ENCODE results near the gene TRIM48. TPM values are rescaled to one million over a fixed set of nuclear protein-coding genes. Genes with fewer than 3 reads are reported as not detected.
"Not testable (repeated sequence)": the region's sequence is repeated elsewhere in the genome, so short reads cannot be mapped to it uniquely, and the experiment has no call there.

TRIM48 gene
- not detected for polyA plus RNA-seq (2013, experiment 1 of 2)
- not detected for polyA plus RNA-seq (2013, experiment 2 of 2)

GRCh38 chr11:55261855-55262254, at the start of gene TRIM48:
TRIM48 (plus strand) TSS chr11:55262155; CDS start chr11:55262268, 113 bp downstream.
- H3K4me2 ChIP-seq (ENCODE audit: low read length, poor library complexity, severe bottlenecking); H4K8ac ChIP-seq (ENCODE audit: low read length); H3K9me3 ChIP-seq (ENCODE audit: control insufficient read depth, low read length); H3K14ac ChIP-seq (ENCODE audit: low read length in 2 of 2); H2BK120ac ChIP-seq (ENCODE audit: low read depth, low read length); H2AFZ ChIP-seq (ENCODE audit: low read depth, low read length); H2BK15ac ChIP-seq (ENCODE audit: low read depth, poor library complexity, severe bottlenecking); H3K79me1 ChIP-seq (replicated peaks; ENCODE audit: low read length, poor library complexity, severe bottlenecking); H3K4me3 ChIP-seq (ENCODE audit: insufficient read depth in 1 of 2, low read depth in 1 of 2, low read length in 2 of 2); H3K9ac ChIP-seq (ENCODE audit: low read length); H3K27ac ChIP-seq (ENCODE audit: low read length, poor library complexity, severe bottlenecking); H2BK5ac ChIP-seq (ENCODE audit: low read depth, low read length, poor library complexity, severe bottlenecking); H2BK12ac ChIP-seq (ENCODE audit: low read length in 2 of 2); H3K4me1 ChIP-seq (ENCODE audit: control insufficient read depth, insufficient read depth, low read depth, low read length); H4K91ac ChIP-seq (ENCODE audit: low read length); H3K18ac ChIP-seq (ENCODE audit: low read depth in 1 of 2, low read length in 2 of 2); H3K4ac ChIP-seq (ENCODE audit: low read depth in 1 of 2, low read length in 2 of 2); H3K36me3 ChIP-seq (ENCODE audit: control insufficient read depth in 1 of 2, insufficient read depth in 2 of 2, low read depth in 1 of 2, low read length in 2 of 2); H3K27me3 ChIP-seq (ENCODE audit: control insufficient read depth in 1 of 2, insufficient read depth in 1 of 2, low read length in 2 of 2); H3K23ac ChIP-seq (ENCODE audit: low read length in 2 of 2); H2AK5ac ChIP-seq (ENCODE audit: low read length, severe bottlenecking); DNase-seq: not testable (repeated sequence)
- 43% methylated on average over 1 of the region's 2 CpGs for WGBS

GRCh38 chr11:55238316-55238715, 23.6 kb upstream of the TRIM48 start:
- not testable (repeated sequence) for H2AK5ac ChIP-seq (ENCODE audit: low read length, severe bottlenecking); H3K23ac ChIP-seq (ENCODE audit: low read length in 2 of 2); H4K8ac ChIP-seq (ENCODE audit: low read length); H2BK15ac ChIP-seq (ENCODE audit: low read depth, poor library complexity, severe bottlenecking); DNase-seq; H3K4me1 ChIP-seq (ENCODE audit: control insufficient read depth, insufficient read depth, low read depth, low read length); H3K9ac ChIP-seq (ENCODE audit: low read length); H3K4me2 ChIP-seq (ENCODE audit: low read length, poor library complexity, severe bottlenecking); H2BK5ac ChIP-seq (ENCODE audit: low read depth, low read length, poor library complexity, severe bottlenecking); H3K36me3 ChIP-seq (ENCODE audit: control insufficient read depth in 1 of 2, insufficient read depth in 2 of 2, low read depth in 1 of 2, low read length in 2 of 2); H3K79me1 ChIP-seq (replicated peaks; ENCODE audit: low read length, poor library complexity, severe bottlenecking); H3K9me3 ChIP-seq (ENCODE audit: control insufficient read depth, low read length); H4K91ac ChIP-seq (ENCODE audit: low read length); H3K27me3 ChIP-seq (ENCODE audit: control insufficient read depth in 1 of 2, insufficient read depth in 1 of 2, low read length in 2 of 2); H3K4me3 ChIP-seq (ENCODE audit: insufficient read depth in 1 of 2, low read depth in 1 of 2, low read length in 2 of 2); H3K27ac ChIP-seq (ENCODE audit: low read length, poor library complexity, severe bottlenecking); H3K18ac ChIP-seq (ENCODE audit: low read depth in 1 of 2, low read length in 2 of 2); H2BK12ac ChIP-seq (ENCODE audit: low read length in 2 of 2); H3K14ac ChIP-seq (ENCODE audit: low read length in 2 of 2); H2BK120ac ChIP-seq (ENCODE audit: low read depth, low read length); H2AFZ ChIP-seq (ENCODE audit: low read depth, low read length); H3K4ac ChIP-seq (ENCODE audit: low read depth in 1 of 2, low read length in 2 of 2)
- WGBS: 47% methylated on average over 5 of the region's 5 CpGs

- H3K79me1 ChIP-seq (replicated peaks; ENCODE audit: low read length, poor library complexity, severe bottlenecking): no peaks in the 10 kb centered on the region
- no peak overlapping the region for H3K4me2 ChIP-seq (ENCODE audit: low read length, poor library complexity, severe bottlenecking)
- no peak overlapping the region for H4K8ac ChIP-seq (ENCODE audit: low read length)
- no peak overlapping the region for H3K4ac ChIP-seq (ENCODE audit: low read depth in 1 of 2, low read length in 2 of 2)
- H3K36me3 ChIP-seq (ENCODE audit: control insufficient read depth in 1 of 2, insufficient read depth in 2 of 2, low read depth in 1 of 2, low read length in 2 of 2): no peaks in the 10 kb centered on the region
- no peak overlapping the region for H3K27ac ChIP-seq (ENCODE audit: low read length, poor library complexity, severe bottlenecking)
- no peak overlapping the region for H2BK5ac ChIP-seq (ENCODE audit: low read depth, low read length, poor library complexity, severe bottlenecking)
- H3K23ac ChIP-seq (ENCODE audit: low read length in 2 of 2): no peak overlapping the region
- H2BK15ac ChIP-seq (ENCODE audit: low read depth, poor library complexity, severe bottlenecking): no peak overlapping the region
- 78% methylated on average over 4 of the region's 5 CpGs for WGBS
- H4K91ac ChIP-seq (ENCODE audit: low read length): no peak overlapping the region
- H2BK120ac ChIP-seq (ENCODE audit: low read depth, low read length): no peak overlapping the region
- H3K14ac ChIP-seq (ENCODE audit: low read length in 2 of 2): no peak overlapping the region
- no peak overlapping the region for H2AFZ ChIP-seq (ENCODE audit: low read depth, low read length)
- no peak overlapping the region for H3K4me3 ChIP-seq (ENCODE audit: insufficient read depth in 1 of 2, low read depth in 1 of 2, low read length in 2 of 2)
- H3K18ac ChIP-seq (ENCODE audit: low read depth in 1 of 2, low read length in 2 of 2): no peak overlapping the region
- H3K27me3 ChIP-seq (ENCODE audit: control insufficient read depth in 1 of 2, insufficient read depth in 1 of 2, low read length in 2 of 2): no peaks in the 10 kb centered on the region
- no peak overlapping the region for H3K9ac ChIP-seq (ENCODE audit: low read length)
- H3K4me1 ChIP-seq (ENCODE audit: control insufficient read depth, insufficient read depth, low read depth, low read length): no peaks in the 10 kb centered on the region
- no peak overlapping the region for H2AK5ac ChIP-seq (ENCODE audit: low read length, severe bottlenecking)
- H3K9me3 ChIP-seq (ENCODE audit: control insufficient read depth, low read length): no peaks in the 10 kb centered on the region
- H2BK12ac ChIP-seq (ENCODE audit: low read length in 2 of 2): no peak overlapping the region
- no peak for DNase-seq
Measured at GRCh38 chr11:55263081-55263480, 1.1 kb downstream of the TRIM48 start.

Small RNA genes within 50 kb of the gene (small RNA-seq; reads per million reads assigned to genes)
- gene AP005597.4 (ENCODE audit: low read depth): not detected
